SK-N-MC (cell line): ENCODE results near the gene AKR7A2.
"Not testable (repeated sequence)": the region's sequence is repeated elsewhere in the genome, so short reads cannot be mapped to it uniquely, and the experiment has no call there.

Experiments used
- DNase-seq: peaks from one replicate; pipeline ENCODE4 v3.0.0-alpha.2; 2011; ENCODE audit warnings: low read depth, low spot score
- H3K27ac ChIP-seq: fragments of 200-600 bp; sonication (generic); 2 replicates; pipeline ENCODE4 v1.5.1; 2016; ENCODE audit warnings: mixed run types
- H3K36me3 ChIP-seq: fragments of 200-600 bp; sonication (generic); 2 replicates; pipeline ENCODE4 v1.6.1; 2017; ENCODE audit warnings: antibody characterized with exemption, low read length, mixed read lengths; ENCODE audit not compliant: insufficient read depth
- H3K4me3 ChIP-seq: fragments of 200-600 bp; sonication (generic); 2 replicates; pipeline ENCODE4 v1.5.1; 2016
- H3K9ac ChIP-seq: fragments of 200-600 bp; sonication (generic); 2 replicates; pipeline ENCODE4 v1.8.0; 2017; ENCODE audit warnings: mixed run types, mixed read lengths; ENCODE audit not compliant: insufficient read length
- H3K9me3 ChIP-seq: fragments of 200-600 bp; sonication (generic); 2 replicates; pipeline ENCODE4 v1.6.1; 2017; ENCODE audit warnings: low read depth, mild to moderate bottlenecking, antibody characterized with exemption, low read length, moderate library complexity, mixed read lengths
- EZH2 ChIP-seq: fragments of 200-600 bp; sonication (generic); IDR thresholded peaks from one replicate; pipeline ENCODE4 v1.6.1; 2017; ENCODE audit warnings: antibody characterized with exemption
- FOXP2 ChIP-seq: optimal IDR thresholded peaks from 2 replicates; pipeline ENCODE3; 2011; ENCODE audit warnings: mild to moderate bottlenecking, moderate library complexity; ENCODE audit not compliant: insufficient read depth; ENCODE audit errors: extremely low read length, control extremely low read depth
- POLR2AphosphoS5 ChIP-seq: IDR thresholded peaks from 2 replicates; pipeline ENCODE4 v1.6.1; 2012; ENCODE audit warnings: mild to moderate bottlenecking, low read depth, low read length, borderline replicate concordance

AKR7A2 gene

DNA sequence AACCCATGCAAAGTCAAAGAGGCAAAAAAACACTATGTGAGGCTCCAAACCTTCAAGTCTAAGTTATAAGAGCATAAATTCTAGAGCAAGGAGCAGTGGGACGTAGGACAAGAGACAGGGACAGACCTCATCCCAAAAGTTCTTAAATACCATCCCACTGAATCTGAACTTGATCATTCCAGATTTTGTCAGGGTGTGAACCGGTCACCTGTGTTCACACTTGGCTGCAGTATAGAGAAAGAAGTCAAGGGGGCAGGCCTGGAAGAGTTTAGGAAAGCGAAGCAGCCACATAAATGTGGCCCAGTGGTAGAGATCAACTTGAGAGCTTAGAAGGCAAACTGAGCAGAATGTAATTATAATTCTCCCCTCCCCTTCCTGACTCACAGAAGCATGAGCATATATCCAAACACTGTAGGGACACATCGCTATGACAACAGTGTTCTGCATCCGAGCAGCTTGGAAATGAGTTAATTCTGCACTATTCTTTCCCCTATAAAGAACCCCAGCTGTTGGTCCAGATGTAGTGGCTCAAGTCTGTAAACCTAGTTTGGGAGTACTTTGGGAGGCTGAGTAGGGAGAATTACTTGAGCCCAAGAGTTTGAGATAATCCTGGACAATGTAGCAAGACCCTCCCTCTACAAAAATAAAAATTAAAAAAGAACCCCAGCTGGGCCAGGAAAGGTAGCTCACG, 2.7 kb downstream of the AKR7A2 start:
- TF ChIP-seq FOXP2 (no peak), POLR2AphosphoS5 (no peak), EZH2 (no peak)
- no peak overlapping the region for H3K4me3 ChIP-seq
- H3K9me3 ChIP-seq: no peaks in the 10 kb centered on the region
- peaks cover 46% of the 10 kb centered on the region for H3K36me3 ChIP-seq
- H3K27ac ChIP-seq: no peak overlapping the region
- H3K9ac ChIP-seq: no peak overlapping the region
- DNase-seq: no peak

DNA sequence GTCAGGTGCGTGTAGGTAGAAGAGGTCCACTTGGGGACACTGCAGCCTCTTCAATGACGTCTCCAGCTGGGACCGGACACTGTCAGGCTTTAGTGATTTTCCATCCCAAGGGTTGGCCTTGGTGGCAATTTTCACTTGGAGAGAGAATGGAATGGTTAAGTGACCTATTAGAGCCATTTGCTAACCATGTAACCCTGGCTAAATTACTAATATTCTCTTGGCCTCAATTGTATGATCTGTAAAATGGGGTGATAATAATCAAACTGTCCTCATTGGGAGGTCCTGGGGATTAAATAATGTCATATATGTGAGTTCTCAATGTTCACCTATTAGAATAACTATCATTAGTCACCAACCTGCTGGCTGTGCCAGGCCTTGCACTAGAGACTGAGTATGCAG, 3.4 kb downstream of the AKR7A2 start:
- TF ChIP-seq FOXP2 (no peak), POLR2AphosphoS5 (no peak), EZH2 (no peak)
- H3K9ac ChIP-seq: no peak overlapping the region
- peaks cover 53% of the 10 kb centered on the region for H3K36me3 ChIP-seq

DNA sequence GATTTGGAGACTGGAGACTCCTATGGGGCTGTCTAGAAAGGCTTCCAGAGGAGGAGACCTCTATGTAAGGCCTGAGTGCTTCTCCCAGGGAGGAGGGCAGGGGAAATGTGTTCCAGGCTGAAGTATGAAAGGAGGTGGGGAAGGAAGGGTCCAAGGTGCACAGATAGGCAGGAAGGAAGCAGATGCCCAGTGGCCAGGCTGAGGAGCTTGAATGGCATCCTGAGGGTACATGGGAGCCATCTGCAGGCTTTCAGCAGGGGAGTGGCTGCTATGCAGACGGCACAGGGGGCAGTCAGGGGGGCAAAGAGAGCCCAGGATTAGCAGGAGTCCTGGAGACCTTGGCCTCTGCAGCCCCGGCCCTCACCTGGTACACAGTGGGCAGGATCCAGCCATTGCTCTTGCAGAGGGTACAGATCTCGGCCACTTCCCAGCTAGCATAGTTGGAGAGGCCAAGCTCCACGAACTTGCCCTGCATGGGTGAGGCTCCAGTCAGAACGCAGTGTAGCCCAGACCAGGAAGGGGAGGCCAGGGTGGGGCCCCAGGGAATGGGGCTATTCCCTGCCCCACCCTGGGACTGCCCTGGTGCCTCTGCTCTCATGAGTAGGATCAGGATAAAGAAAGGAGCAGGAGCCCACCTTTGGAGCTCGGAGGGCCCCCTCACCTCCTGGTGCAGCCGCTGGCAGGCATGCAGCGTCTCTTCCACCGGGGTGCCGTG, 4.0 kb downstream of the AKR7A2 start:
- DNase-seq: no peak
- H3K27ac ChIP-seq: no peak overlapping the region
- H3K9ac ChIP-seq: no peak overlapping the region
- H3K4me3 ChIP-seq: no peak overlapping the region
- no peaks in the 10 kb centered on the region for H3K9me3 ChIP-seq
- no peak for TF ChIP-seq EZH2
- TF ChIP-seq FOXP2: no peak
- no peak for TF ChIP-seq POLR2AphosphoS5
- H3K36me3 ChIP-seq: peaks cover 59% of the 10 kb centered on the region

More for the DNA sequence above, 3.4 kb downstream of the AKR7A2 start:
- no peak for DNase-seq
- Histone ChIP-seq H3K27ac (no peak overlapping the region), H3K9me3 (no peaks in the 10 kb centered on the region), H3K4me3 (no peak overlapping the region)

DNA sequence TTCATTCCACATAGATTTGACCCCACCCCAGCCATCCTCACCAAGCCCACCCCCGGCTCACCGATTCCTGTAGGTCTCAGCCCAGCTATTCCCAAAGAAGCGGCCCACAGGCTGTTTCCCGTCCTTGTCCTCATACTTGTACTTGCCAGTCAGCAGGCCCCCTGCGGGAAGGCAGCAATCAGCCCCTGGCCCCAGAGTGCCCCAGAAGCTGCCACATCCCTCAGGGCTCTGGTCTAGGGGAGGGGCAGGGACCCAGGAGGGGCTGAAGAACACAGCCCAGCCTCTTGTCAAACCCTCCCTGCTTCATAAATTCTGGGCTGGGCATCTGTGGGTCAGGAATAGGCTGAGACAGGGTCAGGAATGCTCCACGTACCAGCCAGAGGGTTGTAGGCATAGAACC, 5.0 kb downstream of the AKR7A2 start:
- TF ChIP-seq POLR2AphosphoS5 (no peak), FOXP2 (no peak), EZH2 (no peak)
- peaks cover 67% of the 10 kb centered on the region for H3K36me3 ChIP-seq

DNA sequence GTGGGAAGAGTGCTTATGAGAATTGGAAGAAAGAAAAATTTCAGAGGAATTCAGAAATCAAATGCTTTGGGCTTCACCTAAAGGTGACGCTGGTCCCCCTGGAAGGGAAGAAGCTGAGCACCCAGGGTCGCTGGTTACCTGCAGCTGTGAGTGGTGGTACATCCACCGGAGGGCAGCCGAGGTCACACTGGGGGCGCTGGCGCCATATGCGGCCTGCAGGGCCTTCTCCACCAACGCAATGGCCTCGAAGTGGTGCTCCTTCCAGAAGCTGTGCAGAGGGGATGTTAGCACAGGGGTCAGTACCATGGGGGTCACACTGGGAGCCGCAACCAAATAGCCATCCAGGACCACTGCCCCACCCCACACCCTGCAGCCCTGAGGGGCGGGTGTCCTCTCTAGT, 6.1 kb downstream of the AKR7A2 start:
- peaks cover 69% of the 10 kb centered on the region for H3K36me3 ChIP-seq
- no peak for DNase-seq
- H3K27ac ChIP-seq: no peak overlapping the region
- no peak overlapping the region for H3K4me3 ChIP-seq
- H3K9ac ChIP-seq: no peak overlapping the region
- no peak for TF ChIP-seq EZH2
- TF ChIP-seq FOXP2: no peak
- TF ChIP-seq POLR2AphosphoS5: no peak
- no peaks in the 10 kb centered on the region for H3K9me3 ChIP-seq

More for the DNA sequence above, 5.0 kb downstream of the AKR7A2 start:
- no peak overlapping the region for H3K4me3 ChIP-seq
- no peak for DNase-seq
- H3K9me3 ChIP-seq: no peaks in the 10 kb centered on the region
- H3K27ac ChIP-seq: no peak overlapping the region
- no peak overlapping the region for H3K9ac ChIP-seq

DNA sequence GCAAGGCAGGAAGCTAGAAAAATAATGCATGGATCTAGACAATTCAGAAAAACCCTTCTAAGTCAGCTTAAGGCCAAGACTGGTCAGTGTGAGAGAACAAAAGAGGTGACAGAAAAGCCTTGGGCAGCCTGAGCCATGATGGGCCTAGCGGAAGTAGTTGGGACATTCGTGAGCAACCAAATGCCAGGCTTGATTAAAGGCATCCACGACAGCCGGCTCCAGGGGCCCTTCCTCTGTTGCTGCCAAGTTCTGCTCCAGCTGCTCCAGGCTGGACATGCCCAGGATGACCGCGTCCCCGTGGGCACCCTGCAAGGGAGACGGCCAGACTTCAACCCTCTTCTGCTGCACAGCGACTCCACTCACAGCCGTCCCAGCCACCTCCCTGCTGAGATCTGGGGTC, 7.9 kb downstream of the AKR7A2 start:
- not testable (repeated sequence) for H3K9ac ChIP-seq, H3K27ac ChIP-seq, H3K9me3 ChIP-seq, DNase-seq, H3K4me3 ChIP-seq
- peaks cover 66% of the 10 kb centered on the region for H3K36me3 ChIP-seq

DNA sequence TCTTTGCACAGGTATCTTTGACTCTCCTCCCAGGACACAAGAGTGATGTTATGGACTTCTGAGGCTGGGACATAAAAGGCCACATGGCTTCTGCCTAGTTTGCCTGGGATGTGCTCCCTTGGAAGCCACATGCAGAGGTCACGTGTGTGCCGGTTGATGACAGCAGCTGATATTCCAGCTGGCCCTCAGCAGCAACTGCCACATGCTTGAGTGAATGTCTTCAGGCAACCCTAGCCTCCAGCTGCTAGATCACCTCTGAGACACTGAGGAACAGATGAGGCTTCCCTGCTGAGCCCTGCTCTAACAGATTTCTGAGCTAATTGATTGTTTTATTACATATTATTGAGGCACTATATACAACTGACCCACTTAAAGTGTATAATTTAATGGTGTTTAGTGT, 11.7 kb downstream of the AKR7A2 start:
- no peak for DNase-seq
- Histone ChIP-seq H3K36me3 (peaks cover 35% of the 10 kb centered on the region), H3K9ac (no peak overlapping the region), H3K27ac (no peak overlapping the region), H3K9me3 (no peaks in the 10 kb centered on the region), H3K4me3 (no peak overlapping the region)
- no peak for TF ChIP-seq FOXP2
- TF ChIP-seq POLR2AphosphoS5: no peak; the same call in 1 of the 2 replicates
- TF ChIP-seq EZH2: no peak

DNA sequence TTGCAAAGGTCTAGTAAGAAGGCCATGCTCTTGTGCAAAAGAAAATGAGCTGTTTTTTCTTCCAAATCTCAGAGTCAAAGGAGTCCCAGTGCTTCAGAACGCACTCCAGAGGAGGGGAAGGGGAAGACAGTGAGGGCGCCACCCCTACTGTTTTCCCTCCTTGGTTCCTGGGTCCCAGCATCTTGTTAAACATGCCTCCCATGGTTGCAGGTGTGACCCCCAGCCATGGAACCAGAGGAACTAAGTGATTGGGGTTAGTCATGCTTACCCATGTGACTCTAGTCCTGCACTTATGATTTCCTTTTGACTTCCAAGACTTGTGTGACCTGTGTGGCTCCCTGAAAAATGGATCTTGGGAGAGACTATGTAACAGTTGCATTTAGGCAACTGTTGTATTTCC, 17.3 kb downstream of the AKR7A2 start:
- Histone ChIP-seq H3K27ac (no peak overlapping the region), H3K36me3 (peaks cover 11% of the 10 kb centered on the region), H3K9ac (no peak overlapping the region), H3K9me3 (no peaks in the 10 kb centered on the region), H3K4me3 (no peak overlapping the region)
- no peak for TF ChIP-seq EZH2
- DNase-seq: no peak

DNA sequence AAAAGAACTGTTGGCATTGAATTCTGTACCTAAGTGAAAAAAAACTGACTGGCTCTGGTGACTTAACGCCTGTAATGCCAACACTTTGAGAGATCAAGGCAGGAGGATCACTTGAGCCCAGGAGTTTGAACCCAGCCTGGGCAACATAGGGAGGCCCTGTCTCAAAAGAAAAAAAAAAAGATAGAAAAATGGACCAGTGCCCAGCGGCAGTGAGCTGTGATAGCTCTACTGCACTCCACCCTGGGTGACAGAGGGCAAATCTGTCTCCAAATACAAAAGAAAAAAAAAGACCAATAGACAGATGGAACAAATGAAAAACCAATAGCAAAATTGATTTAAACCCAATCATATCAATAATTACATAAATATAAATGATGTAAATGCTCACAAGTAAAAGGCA, 22.7 kb downstream of the AKR7A2 start:
- H3K9me3 ChIP-seq: no peaks in the 10 kb centered on the region
- H3K4me3 ChIP-seq: no peak overlapping the region
- no peak for TF ChIP-seq FOXP2
- no peak for TF ChIP-seq POLR2AphosphoS5
- no peak for TF ChIP-seq EZH2
- no peak for DNase-seq
- no peak overlapping the region for H3K27ac ChIP-seq
- no peak overlapping the region for H3K9ac ChIP-seq
- H3K36me3 ChIP-seq: no peaks in the 10 kb centered on the region; the same call in 1 of the 2 replicates

DNA sequence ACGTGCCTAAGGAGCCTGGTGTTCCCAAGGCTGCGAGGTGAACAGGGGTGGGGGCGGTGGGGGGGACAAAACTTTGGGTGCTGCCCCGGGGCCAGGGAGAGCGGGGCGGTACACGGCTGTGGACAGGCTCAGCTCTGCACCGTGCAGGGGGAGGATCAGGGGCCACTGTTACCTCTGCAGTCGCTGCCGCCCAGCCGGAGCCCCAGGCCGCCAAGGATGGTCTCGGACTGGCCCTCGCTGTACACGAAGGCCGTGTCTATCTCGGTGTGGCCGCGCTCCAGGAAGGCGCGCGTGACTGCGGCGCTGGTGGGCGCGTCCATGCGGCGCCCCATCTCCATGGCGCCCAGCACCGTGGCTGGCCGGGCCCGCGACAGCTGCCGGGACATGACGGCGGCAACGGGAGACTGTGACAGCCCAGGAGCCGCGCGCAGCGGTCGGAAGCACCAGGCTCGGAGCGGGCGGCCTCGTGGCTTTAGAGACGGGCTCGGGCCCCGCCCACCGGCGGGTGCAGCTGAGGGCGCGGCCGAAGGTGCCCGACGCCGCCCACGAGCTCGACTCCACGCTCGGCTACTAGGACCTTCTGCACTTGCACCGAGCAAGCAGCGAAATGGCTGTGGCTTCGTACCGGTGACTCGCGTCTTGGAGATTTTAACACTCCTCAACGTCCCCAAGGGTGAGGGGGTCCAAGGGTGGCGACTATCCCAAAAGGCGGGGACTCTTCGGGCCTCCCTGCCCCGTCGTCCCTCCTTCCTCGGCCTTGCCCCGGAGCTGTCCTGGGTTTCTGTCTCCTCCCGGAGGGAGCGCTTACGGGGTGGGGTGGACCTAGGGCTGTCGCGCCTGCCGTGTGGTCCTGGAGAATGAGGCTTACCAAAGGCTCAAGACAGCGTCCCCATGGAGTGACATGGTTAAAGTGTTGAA, 23.4 kb downstream of the AKR7A2 start, which contains the start of gene AKR7A3:
TSS of gene AKR7A3 (minus strand) at position 447 of the 918 bp plus-strand sequence. CDS start at position 386, 61 bp downstream.
- not testable (repeated sequence) for H3K9me3 ChIP-seq, H3K27ac ChIP-seq, H3K36me3 ChIP-seq, H3K9ac ChIP-seq, H3K4me3 ChIP-seq, DNase-seq
